Measurements from ENCODE around the gene ERC2.

Gene ERC2

GRCh38 chr3:55746808-55747413 is 721.4 kb downstream of the ERC2 start:
- ChIA-PET POLR2A (no interaction called here), CTCF (interaction anchor here (0.6 to 1.1 kb wide), 11 partner anchors 9 to 1819 kb away, joined by 3 to 4 read pairs (median 3); no protein-coding TSS in a partner anchor)
- TF ChIP-seq ZNF138 (tag by site-specific recombination; IDR thresholded peaks at IDR 0.05; ENCODE audit: borderline replicate concordance): no peak
- TF ChIP-seq ZNF654 (tag by site-specific recombination; IDR thresholded peaks at IDR 0.05; ENCODE audit: low read depth): 0 out of 2 replicates have a peak, but pooled peaks have one; percentile 5
- no peak for TF ChIP-seq PRDM10 (tag by site-specific recombination; IDR thresholded peaks at IDR 0.05)
- Histone ChIP-seq H3K36me3 (ENCODE audit: control insufficient read depth in 2 of 2, insufficient read depth in 1 of 2, low read length in 2 of 2) (no peaks in the 10 kb centered on the region), H3K9me3 (ENCODE audit: control insufficient read depth, insufficient read depth, low read depth, low read length) (no peaks in the 10 kb centered on the region), H3K4me3 (ENCODE audit: low read depth, low read length) (no peak overlapping the region), H3K4me1 (ENCODE audit: control insufficient read depth, insufficient read depth, low read length) (no peaks in the 10 kb centered on the region), H3K27ac (ENCODE audit: extremely low read depth, low read depth, low read length) (no peak overlapping the region)

GRCh38 chr3:55742832-55743136 is 725.5 kb downstream of the ERC2 start:
- ChIA-PET CTCF (interaction anchor here (0.6 kb wide), 1 partner anchor 26 kb away, joined by 3 read pairs; no protein-coding TSS in a partner anchor), POLR2A (no interaction called here)
- Histone ChIP-seq H3K9me3 (ENCODE audit: control insufficient read depth, insufficient read depth, low read depth, low read length) (no peaks in the 10 kb centered on the region), H3K4me3 (ENCODE audit: low read depth, low read length) (no peak overlapping the region), H3K27ac (ENCODE audit: extremely low read depth, low read depth, low read length) (no peak overlapping the region), H3K4me1 (ENCODE audit: control insufficient read depth, insufficient read depth, low read length) (no peaks in the 10 kb centered on the region), H3K36me3 (ENCODE audit: control insufficient read depth in 2 of 2, insufficient read depth in 1 of 2, low read length in 2 of 2) (no peaks in the 10 kb centered on the region)
- TF ChIP-seq ZFP69B (tag by site-specific recombination; IDR thresholded peaks at IDR 0.05): peak; percentile 52; the same call in 1 of the 2 replicates
- TF ChIP-seq ZNF692 (tag by site-specific recombination; IDR thresholded peaks at IDR 0.05): 0 out of 2 replicates have a peak, but pooled peaks have one; percentile 47
- TF ChIP-seq KLF8 (tag by site-specific recombination; IDR thresholded peaks at IDR 0.05): no peak

- H3K36me3 ChIP-seq (ENCODE audit: control insufficient read depth in 2 of 2, insufficient read depth in 1 of 2, low read length in 2 of 2): no peaks in the 10 kb centered on the region
- no peak for TF ChIP-seq ZNF629 (tag by site-specific recombination; IDR thresholded peaks at IDR 0.05)
- 0 out of 2 replicates have a peak, but pooled peaks have one; percentile 21 for TF ChIP-seq WT1 (tag by site-specific recombination; IDR thresholded peaks at IDR 0.05)
- ChIA-PET POLR2A (interaction anchor here (0.6 kb wide), 1 partner anchor 305 kb away, joined by 4 read pairs; no protein-coding TSS in a partner anchor), CTCF (no interaction called here)
- no peak overlapping the region for H3K4me3 ChIP-seq (ENCODE audit: low read depth, low read length)
- no peak overlapping the region for H3K27ac ChIP-seq (ENCODE audit: extremely low read depth, low read depth, low read length)
- no peaks in the 10 kb centered on the region for H3K9me3 ChIP-seq (ENCODE audit: control insufficient read depth, insufficient read depth, low read depth, low read length)
- H3K4me1 ChIP-seq (ENCODE audit: control insufficient read depth, insufficient read depth, low read length): no peaks in the 10 kb centered on the region
Measured at GRCh38 chr3:55742022-55742831, 726.0 kb downstream of the ERC2 start.

- CTCF ChIA-PET: interaction anchor here (1.1 kb wide), 1 partner anchor 311 kb away, joined by 3 read pairs; no protein-coding TSS in a partner anchor
- POLR2A ChIA-PET: no interaction called here
- Histone ChIP-seq H3K27ac (ENCODE audit: extremely low read depth, low read depth, low read length) (no peak overlapping the region), H3K36me3 (ENCODE audit: control insufficient read depth in 2 of 2, insufficient read depth in 1 of 2, low read length in 2 of 2) (no peaks in the 10 kb centered on the region), H3K9me3 (ENCODE audit: control insufficient read depth, insufficient read depth, low read depth, low read length) (no peaks in the 10 kb centered on the region), H3K4me3 (ENCODE audit: low read depth, low read length) (no peak overlapping the region), H3K4me1 (ENCODE audit: control insufficient read depth, insufficient read depth, low read length) (no peaks in the 10 kb centered on the region)
- TF ChIP-seq ZNF596 (tag by site-specific recombination; IDR thresholded peaks at IDR 0.05): no peak
- no peak for TF ChIP-seq INSM2 (tag by site-specific recombination; IDR thresholded peaks at IDR 0.05)
- no peak for TF ChIP-seq ZIC2 (tag by site-specific recombination; IDR thresholded peaks at IDR 0.05)
- no peak for TF ChIP-seq ZNF521 (tag by site-specific recombination; IDR thresholded peaks at IDR 0.05)
- TF ChIP-seq TRIM28 (IDR thresholded peaks at IDR 0.05; ENCODE audit: borderline replicate concordance, low read length): no peak
- TF ChIP-seq GLI2 (tag by site-specific recombination; IDR thresholded peaks at IDR 0.05; ENCODE audit: borderline replicate concordance, low read depth): no peak
- no peak for TF ChIP-seq ZNF398 (tag by site-specific recombination; IDR thresholded peaks at IDR 0.05)
- no peak for TF ChIP-seq ZNF423 (tag by site-specific recombination; IDR thresholded peaks at IDR 0.05)
- TF ChIP-seq ZNF221 (tag by site-specific recombination; IDR thresholded peaks at IDR 0.05; ENCODE audit: borderline replicate concordance): no peak
- TF ChIP-seq ZNF324 (tag by site-specific recombination; IDR thresholded peaks at IDR 0.05): no peak
Measured at GRCh38 chr3:55737186-55737585, 731.1 kb downstream of the ERC2 start.

Measured in HEK293 (cell line).